Fibroblast of villous mesenchyme (primary cell): ENCODE results near the gene RETSAT. TPM values are rescaled to one million over a fixed set of nuclear protein-coding genes. Genes with fewer than 3 reads are reported as not detected.

Source experiments
- DNase-seq: peaks from one replicate; pipeline ENCODE4 v3.0.0-alpha.2; 2010; ENCODE audit warnings: low read depth
- H3K4me3 ChIP-seq: 2 replicates; pipeline ENCODE4 v1.5.1; 2011; ENCODE audit warnings: low read depth, mild to moderate bottlenecking, low read length
- CTCF ChIP-seq: IDR thresholded peaks from 2 replicates; pipeline ENCODE4 v1.5.1; 2012; ENCODE audit warnings: low read depth, mild to moderate bottlenecking, low read length; ENCODE audit not compliant: insufficient read depth
- total RNA-seq: library from RNA; depleted of rRNA; stranded (reverse); fragments of >200 nt; gene quantifications from 2 replicates; pipeline ENCODE4 v1.2.3, GENCODE V29; 2012

RETSAT gene
- 45.1 and 56.1 TPM in 2 replicates for total RNA-seq

- H3K4me3 ChIP-seq, result peak within 1 kb of the TSS; percentile 88
- peak; percentile 100 for DNase-seq
- TF ChIP-seq CTCF, result no peak
Measured at GRCh38 chr2:85354286-85355072, at the start of gene RETSAT, which contains the start of gene ELMOD3. RETSAT (minus strand) TSS chr2:85354528; CDS start chr2:85354507, 21 bp downstream. ELMOD3 (plus strand) TSS chr2:85354769; CDS start chr2:85357199, 2,430 bp downstream.

GRCh38 chr2:85401844-85402243, 47.5 kb upstream of the RETSAT start:
- no peak for DNase-seq
- TF ChIP-seq CTCF, result no peak

GRCh38 chr2:85401464-85401805, 47.1 kb upstream of the RETSAT start:
- no peak for DNase-seq
- H3K4me3 ChIP-seq, result no peak overlapping the region
- no peak for TF ChIP-seq CTCF

More at GRCh38 chr2:85401844-85402243, 47.5 kb upstream of the RETSAT start:
- H3K4me3 ChIP-seq, result no peak overlapping the region

- H3K4me3 ChIP-seq, result no peak overlapping the region
- TF ChIP-seq CTCF, result no peak
- DNase-seq, result no peak
Measured at GRCh38 chr2:85400541-85401463, 46.5 kb upstream of the RETSAT start.

- no peak for TF ChIP-seq CTCF
- DNase-seq, result no peak
- H3K4me3 ChIP-seq, result no peak overlapping the region
Measured at GRCh38 chr2:85400023-85400422, 45.7 kb upstream of the RETSAT start.

GRCh38 chr2:85399183-85399455, 44.8 kb upstream of the RETSAT start:
- TF ChIP-seq CTCF, result no peak
- H3K4me3 ChIP-seq, result no peak overlapping the region
- DNase-seq, result no peak
